ENCODE measurements around the gene PHKB. TPM values are rescaled to one million over a fixed set of nuclear protein-coding genes. Genes with fewer than 3 reads are reported as not detected.

Gene PHKB
- total RNA-seq, 1 donor from 2014 or later: 47.9 TPM

DNA sequence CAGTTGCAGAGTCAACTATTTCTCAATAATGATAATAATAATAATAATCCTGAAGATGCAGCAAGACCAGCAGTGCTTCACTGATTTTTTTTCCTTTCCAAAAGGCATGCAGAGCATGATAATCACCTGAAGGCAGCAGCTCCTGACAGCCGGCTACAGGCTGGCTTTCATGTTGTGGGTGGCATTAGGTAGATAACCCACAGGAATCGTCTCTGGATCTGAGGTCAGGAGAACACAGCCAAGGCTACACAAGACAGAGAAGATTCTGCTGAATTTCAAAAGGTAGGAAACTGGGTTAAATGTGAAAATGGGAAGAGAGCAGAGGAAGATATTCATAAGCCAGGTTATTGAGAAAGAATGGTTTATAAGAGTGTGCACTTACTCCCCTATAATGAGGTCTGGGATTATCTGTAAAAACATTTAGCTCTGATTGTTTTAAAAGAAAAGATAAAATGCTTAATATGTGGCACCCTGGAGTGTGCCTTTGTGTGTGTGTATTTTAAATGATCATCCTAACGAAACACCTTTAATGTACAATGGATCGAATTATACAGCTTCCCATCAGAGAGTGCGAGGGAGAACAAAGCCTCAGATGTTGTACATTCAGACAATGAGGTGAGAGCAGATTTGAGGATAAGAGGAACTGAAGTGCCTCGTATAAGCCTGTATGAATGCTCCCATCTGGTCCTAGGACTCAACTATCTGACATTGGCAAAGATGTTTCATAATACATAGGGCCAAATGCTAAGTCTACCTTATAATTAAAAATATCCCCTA lies 273.1 kb downstream of the PHKB start:
- no peak for ATAC-seq

DNA sequence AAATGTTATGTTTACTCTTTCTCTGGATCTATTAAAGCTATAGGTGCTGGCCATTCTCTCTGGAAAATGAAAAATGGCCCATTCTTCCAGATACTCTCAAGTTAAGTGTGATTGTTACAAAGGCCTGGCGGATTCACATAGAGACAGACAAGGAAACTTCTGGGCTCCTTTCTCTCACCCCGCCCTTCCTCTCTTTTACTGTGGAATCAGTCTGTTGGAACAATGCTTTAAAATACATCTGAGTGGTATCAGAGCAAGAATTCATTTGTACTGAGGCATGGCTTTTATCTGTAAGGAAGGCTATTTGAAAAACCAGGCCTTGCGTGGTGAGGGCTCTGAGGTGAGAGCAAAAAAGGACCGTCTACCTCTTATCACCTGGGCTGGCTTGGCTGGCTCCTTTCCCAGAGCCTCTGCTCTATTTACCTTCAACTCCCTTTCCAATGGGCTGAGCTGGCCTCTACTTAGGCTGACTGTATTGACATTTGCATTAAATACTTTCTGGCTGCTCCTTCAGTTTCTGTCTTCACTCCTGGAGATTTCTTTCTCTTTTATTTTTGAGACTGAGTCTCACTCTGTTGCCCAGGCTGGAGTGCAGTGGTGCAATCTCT lies 274.0 kb downstream of the PHKB start:
- no peak for ATAC-seq

DNA sequence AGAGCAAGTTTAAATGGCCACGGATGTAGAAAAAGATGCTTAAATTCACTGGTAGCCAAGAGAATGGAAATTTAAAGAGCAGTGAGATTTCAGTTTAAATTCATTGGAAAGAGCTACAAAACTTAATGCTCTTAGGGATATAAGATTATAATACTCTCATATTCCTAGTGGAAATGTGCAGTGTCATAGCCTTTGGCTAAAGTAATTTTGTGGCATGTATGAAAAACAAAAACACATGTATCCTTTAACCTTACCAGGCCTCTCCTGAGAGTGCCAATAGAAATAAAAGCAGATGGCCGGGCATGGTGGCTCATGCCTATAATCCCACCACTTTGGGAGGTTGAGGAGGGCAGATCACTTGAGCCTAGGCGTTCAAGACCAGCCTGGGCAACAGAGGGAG lies 289.2 kb downstream of the PHKB start:
- no peak for ATAC-seq

Other genes with a start within 250 kb of the PHKB start
- 23.2 TPM for gene ITFG1, start 268 bp upstream of the PHKB start, total RNA-seq